Heart left ventricle (tissue), 16 donors: Measurements from ENCODE around the gene STAG3. TPM values are rescaled to one million over a fixed set of nuclear protein-coding genes. Genes with fewer than 3 reads are reported as not detected.

Source experiments
- ATAC-seq, 4 donors: fragments of 200-7000 bp; cut with Tn5 transposase; one replicate each; pipeline ENCODE4 v1.9.1; 2020 to 2022; ENCODE audit warnings: moderate library complexity in 4 of 4, mild to moderate bottlenecking in 3 of 4, moderate number of reproducible peaks in 1 of 4
- DNase-seq, 5 donors: peaks; one replicate each; pipeline ENCODE4 v3.0.0-alpha.2; 2020
- H3K27ac ChIP-seq, 12 donors: fragments of 200-600 bp; sonication (generic) in 4 of 12; one replicate each; pipeline versions ENCODE4 v1.5.0 to v1.8.0; 2016 to 2022; ENCODE audit warnings: mild to moderate bottlenecking in 2 of 12
- H3K27me3 ChIP-seq, 9 donors: fragments of 200-600 bp; sonication (generic) in 2 of 9; one replicate each; pipeline versions ENCODE4 v1.5.1 to v1.8.0; 2016 to 2022; ENCODE audit warnings: mild to moderate bottlenecking in 3 of 9
- H3K36me3 ChIP-seq, 9 donors: fragments of 200-600 bp; sonication (generic) in 2 of 9; one replicate each; pipeline versions ENCODE4 v1.5.0 to v1.8.0; 2018 to 2022; ENCODE audit warnings: mild to moderate bottlenecking in 2 of 9
- H3K4me1 ChIP-seq, 12 donors: fragments of 200-600 bp; sonication (generic) in 4 of 12; one replicate each; pipeline versions ENCODE4 v1.5.0 to v1.8.0; 2016 to 2022; ENCODE audit warnings: mild to moderate bottlenecking in 3 of 12
- H3K4me3 ChIP-seq, 12 donors: fragments of 200-600 bp; sonication (generic) in 4 of 12; one replicate each; pipeline versions ENCODE4 v1.5.0 to v1.8.0; 2017 to 2022; ENCODE audit warnings: mild to moderate bottlenecking in 9 of 12, moderate library complexity in 4 of 12
- H3K9me3 ChIP-seq, 12 donors: fragments of 200-600 bp; sonication (generic) in 4 of 12; one replicate each; pipeline versions ENCODE4 v1.5.0 to v1.8.0; 2016 to 2022; ENCODE audit warnings: mild to moderate bottlenecking in 1 of 12
- CTCF ChIP-seq, 12 donors: fragments of 200-600 bp; sonication (generic) in 4 of 12; IDR thresholded peaks; one replicate each; pipeline versions ENCODE4 v1.5.0 to v1.8.0; 2018 to 2022; ENCODE audit warnings: antibody characterized with exemption in 12 of 12, mild to moderate bottlenecking in 5 of 12
- POLR2A ChIP-seq, 2 donors: fragments of 450-650 bp; IDR thresholded peaks; one replicate each; pipeline ENCODE4 v1.6.1; 2017; ENCODE audit warnings: antibody characterized with exemption in 2 of 2, mild to moderate bottlenecking in 2 of 2, moderate library complexity in 2 of 2
- WGBS, 4 donors: extraction: QIAGEN DNeasy Blood & Tissue Kit in 2 of 4; methylation state at CpG; one replicate each; pipeline versions ENCODE4 v1.1.5 to v1.1.7; 2013 to 2018; 5-methylcytosine and 5-hydroxymethylcytosine counted together
- intact Hi-C, 10 donors: fragments of 100-400 bp; cut with DNase I; formaldehyde crosslinking; loops; one replicate each; pipeline versions ENCODE4 v1.11.1 to v1.14.2; 2022
- polyA plus RNA-seq, 2 donors: library from polyadenylated mRNA; stranded (reverse); fragments of 200-250 nt; gene quantifications; one replicate each; pipeline ENCODE4 v1.2.3, GENCODE V29; 2013
- total RNA-seq, 9 donors: library from RNA; depleted of rRNA in 2 of 9; stranded (reverse); fragments of >200 nt in 2 of 9; fragmentation: NEBNext Ultra II Directional in 3 of 9; extraction: Animal tissue kit (Norgen Biotek cat#: 25700) in 3 of 9; gene quantifications; one replicate each; pipeline versions ENCODE4 v1.1.0 to v1.2.4, GENCODE V29; 2016 to 2023
- donor health status: ischemic (EF 13 %, LVEDD 7.1; RV severe dilation, severe dysfunction).
- donor health status: healthy with polysubstance abuse.
- donor health status: DM: no; HTN: yes; CAD: no.
- donor health status: DM: no; HTN: no; CAD: no.
- donor health status: ischemic (EF 25% LVEDD 6.9; RV normal size, moderate dysfunction).
- donor health status: ischemic (EF 25% LVEDD 5.7; RV mildly dilated, moderate dysfunction).
- donor health status: healthy.
- donor health status: DM: yes; HTN: yes; CAD: no.
- donor health status: ischemic (EF 35%, LVEDD 5.7; RV mildly dilated, moderate dysfunction).
- donor health status: nonischemic (EF 11% LVEDD 7.7; RV severe dilation, severe dysfunction).
- donor health status: DM: yes; HTN: yes; CAD: no.
- donor health status: PGD.
- donor health status: ischemic (EF 29% LVEDD 5.4; RV normal size, mild dysfunction).
- donor health status: nonischemic (EF 23%, LVEDD 6.1; RV moderate dilation, normal function).

STAG3 gene
- total and polyA plus RNA-seq, 11 donors, result 0.09 to 1.3 (median 0.58) TPM; not detected in 1

DNA sequence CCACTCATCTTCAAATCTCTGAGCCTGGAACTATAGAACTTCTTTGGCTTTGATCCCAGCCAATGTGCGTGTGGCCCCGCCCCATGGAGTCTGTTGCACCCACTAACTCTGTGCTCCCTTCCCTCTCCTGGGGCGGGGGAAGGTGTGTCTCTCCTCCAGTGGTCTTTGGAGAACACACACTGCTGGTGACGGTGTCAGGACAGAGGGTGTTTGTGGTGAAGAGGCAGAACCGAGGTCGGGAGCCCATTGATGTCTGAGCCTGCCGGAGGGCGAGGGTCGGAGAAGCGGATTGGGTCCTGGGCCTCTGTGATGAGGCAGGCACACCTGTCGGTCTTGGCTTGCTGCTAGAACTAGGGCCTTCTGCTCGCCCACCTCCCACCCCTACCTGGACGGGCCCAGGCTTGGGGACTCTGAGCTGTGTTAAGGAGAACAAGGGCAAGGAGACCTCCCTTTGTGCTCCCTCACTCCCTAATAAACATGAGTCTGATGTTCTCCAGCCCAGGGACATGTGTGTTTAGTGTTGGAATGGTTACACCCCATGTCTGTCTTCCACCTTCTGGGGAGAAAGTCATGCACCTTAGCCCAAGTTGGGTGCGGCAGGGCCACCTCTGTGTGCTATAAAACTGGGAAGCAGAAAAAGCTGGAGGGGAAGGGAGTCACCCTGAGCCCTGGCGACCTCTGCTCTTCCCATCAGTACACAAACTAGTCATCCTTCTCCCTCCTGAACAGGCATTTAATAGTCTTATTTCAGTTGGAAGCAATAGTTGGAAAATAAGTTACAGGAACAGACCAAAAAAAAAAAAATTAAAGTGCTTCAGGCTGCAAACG lies 23.8 kb upstream of the STAG3 start:
- H3K27ac ChIP-seq, result no peak overlapping the region

GRCh38 chr7:100154651-100155491 lies 22.8 kb upstream of the STAG3 start:
- no peak overlapping the region for H3K4me3 ChIP-seq

More for the DNA sequence above, 23.8 kb upstream of the STAG3 start:
- peaks cover 0 to 74% (median 24%) of the 10 kb centered on the region in 12 donors for H3K4me1 ChIP-seq
- no peaks in the 10 kb centered on the region for H3K9me3 ChIP-seq
- H3K36me3 ChIP-seq, result peaks cover 0 to 62% (median 38%) of the 10 kb centered on the region in 9 donors
- no peak overlapping the region for H3K4me3 ChIP-seq
- 79 to 82% (median 80%) methylated on average over 13 to 16 of the region's 16 CpGs for WGBS, 4 donors
- TF ChIP-seq CTCF (IDR thresholded peaks at IDR 0.05) (no peak), POLR2A (IDR thresholded peaks at IDR 0.05) (no peak)
- no peak for ATAC-seq
- H3K27me3 ChIP-seq, result no peaks in the 10 kb centered on the region
- intact Hi-C loops, result no loop called here
- DNase-seq, result no peak

DNA sequence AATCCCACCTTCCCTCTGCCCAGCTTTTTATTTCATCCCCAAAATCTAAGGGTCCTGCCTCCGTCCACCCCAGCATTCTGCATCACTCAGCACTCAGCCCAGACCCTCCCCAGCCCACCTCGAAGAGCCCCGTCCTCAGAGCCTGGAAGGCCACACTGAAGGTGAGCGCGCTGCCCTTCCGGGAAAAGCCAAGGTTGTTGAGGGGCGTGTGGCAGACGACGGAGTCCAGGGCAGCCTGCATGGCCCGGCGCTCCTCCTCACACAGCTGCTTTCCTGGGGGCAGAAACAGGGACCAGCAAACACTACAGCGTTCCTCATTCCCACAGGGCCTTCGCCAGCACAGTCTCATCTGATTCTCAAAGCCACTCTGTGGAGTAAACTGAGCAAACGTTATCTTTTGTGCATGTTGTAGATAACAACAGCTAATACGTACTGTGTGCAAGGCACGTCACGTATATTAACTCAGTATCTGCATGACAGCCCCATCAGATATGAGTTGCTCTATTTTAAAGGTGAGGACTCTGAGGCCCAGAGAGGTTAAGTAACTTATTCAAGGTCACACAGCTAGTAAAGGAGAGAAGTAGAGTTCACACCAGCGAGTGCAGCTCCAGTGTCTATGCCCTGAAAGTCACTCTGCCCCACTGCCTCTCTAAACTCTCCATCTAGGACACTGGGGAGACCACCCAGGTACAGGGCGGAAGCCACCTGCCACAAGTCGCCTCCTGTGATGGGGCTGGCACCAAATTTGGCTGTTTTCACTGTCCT lies 22.0 kb upstream of the STAG3 start:
- H3K36me3 ChIP-seq, result peaks cover 0 to 57% (median 38%) of the 10 kb centered on the region in 9 donors
- 74 to 84% (median 81%) methylated on average over 18 to 20 of the region's 20 CpGs for WGBS, 4 donors
- no peak for DNase-seq
- no peaks in the 10 kb centered on the region for H3K27me3 ChIP-seq
- intact Hi-C loops, result no loop called here
- no peak overlapping the region for H3K4me3 ChIP-seq
- no peak overlapping the region for H3K27ac ChIP-seq
- no peaks in the 10 kb centered on the region for H3K9me3 ChIP-seq
- H3K4me1 ChIP-seq, result peaks cover 0 to 64% (median 15%) of the 10 kb centered on the region in 12 donors
- TF ChIP-seq POLR2A (IDR thresholded peaks at IDR 0.05) (no peak), CTCF (IDR thresholded peaks at IDR 0.05) (no peak)
- no peak for ATAC-seq

More at GRCh38 chr7:100154651-100155491, 22.8 kb upstream of the STAG3 start:
- Histone ChIP-seq H3K4me1 (peaks cover 0 to 72% (median 18%) of the 10 kb centered on the region in 12 donors), H3K36me3 (peaks cover 0 to 62% (median 38%) of the 10 kb centered on the region in 9 donors), H3K27me3 (no peaks in the 10 kb centered on the region), H3K27ac (no peak overlapping the region), H3K9me3 (no peaks in the 10 kb centered on the region)
- no peak for TF ChIP-seq CTCF (IDR thresholded peaks at IDR 0.05)
- intact Hi-C loops, result no loop called here
- ATAC-seq, result no peak
- DNase-seq, result no peak
- WGBS, 4 donors, result 59 to 74% (median 72%) methylated on average over 15 to 30 of the region's 30 CpGs
